SIG-M5 treated with dmso at 0.1 percent for 504 hours (cell line): ENCODE results near the gene LMO1.

Source experiments
- DNase-seq: peaks from one replicate; lab custom pipeline; 2025; ENCODE audit not compliant: unreplicated experiment; lab: John Stamatoyannopoulos, UW

Gene LMO1

GRCh38 chr11:8207080-8208000 lies 56.3 kb downstream of the LMO1 start:
- DNase-seq: no peak

- DNase-seq: peak; percentile 45
Observed at GRCh38 chr11:8206251-8207079, 57.2 kb downstream of the LMO1 start.

- DNase-seq: no peak
Observed at GRCh38 chr11:8205566-8205965, 58.1 kb downstream of the LMO1 start.

GRCh38 chr11:8204596-8204995 lies 59.1 kb downstream of the LMO1 start:
- DNase-seq: no peak

- no peak for DNase-seq
Observed at GRCh38 chr11:8204025-8204424, 59.7 kb downstream of the LMO1 start.

- no peak for DNase-seq
Observed at GRCh38 chr11:8203414-8203715, 60.3 kb downstream of the LMO1 start.

- no peak for DNase-seq
Observed at GRCh38 chr11:8202516-8203413, 60.9 kb downstream of the LMO1 start.

GRCh38 chr11:8201644-8202365 lies 61.9 kb downstream of the LMO1 start:
- DNase-seq: peak; percentile 35

GRCh38 chr11:8199676-8200075 lies 64.0 kb downstream of the LMO1 start:
- DNase-seq: no peak

GRCh38 chr11:8196749-8197148 lies 66.9 kb downstream of the LMO1 start:
- DNase-seq: no peak

GRCh38 chr11:8194956-8195355 lies 68.7 kb downstream of the LMO1 start:
- peak; percentile 1 for DNase-seq

GRCh38 chr11:8192896-8193209 lies 70.8 kb downstream of the LMO1 start:
- no peak for DNase-seq

GRCh38 chr11:8192016-8192895 lies 71.4 kb downstream of the LMO1 start:
- peak; percentile 21 for DNase-seq

- no peak for DNase-seq
Observed at GRCh38 chr11:8190431-8190830, 73.2 kb downstream of the LMO1 start.

- DNase-seq: no peak
Observed at GRCh38 chr11:8186429-8186828, 77.2 kb downstream of the LMO1 start.

- DNase-seq: no peak
Observed at GRCh38 chr11:8183111-8183510, 80.6 kb downstream of the LMO1 start.

GRCh38 chr11:8180469-8180868 lies 83.2 kb downstream of the LMO1 start:
- no peak for DNase-seq

GRCh38 chr11:8178297-8178696 lies 85.4 kb downstream of the LMO1 start:
- DNase-seq: no peak

GRCh38 chr11:8177136-8177535 lies 86.5 kb downstream of the LMO1 start:
- no peak for DNase-seq
